NOMO-1 treated with dmso at 0.1 percent for 144 hours (cell line): ENCODE data around the gene CCER1.

Experiments
- DNase-seq: peaks from one replicate; lab custom pipeline; 2025; ENCODE audit not compliant: unreplicated experiment; lab: John Stamatoyannopoulos, UW

The CCER1 gene

GRCh38 chr12:90922145-90922627, 32.8 kb downstream of the CCER1 start:
- no peak for DNase-seq

- no peak for DNase-seq
These were observed 33.4 kb downstream of the CCER1 start for GRCh38 chr12:90921536-90921935.

- DNase-seq, result no peak
These were observed 34.8 kb downstream of the CCER1 start for GRCh38 chr12:90920222-90920621.

GRCh38 chr12:90917431-90917830, 37.5 kb downstream of the CCER1 start:
- no peak for DNase-seq

GRCh38 chr12:90916516-90916915, 38.5 kb downstream of the CCER1 start:
- DNase-seq, result no peak

GRCh38 chr12:90915353-90915752, 39.6 kb downstream of the CCER1 start:
- DNase-seq, result no peak

- no peak for DNase-seq
These were observed 44.0 kb downstream of the CCER1 start for GRCh38 chr12:90910958-90911357.

- no peak for DNase-seq
These were observed 45.8 kb downstream of the CCER1 start for GRCh38 chr12:90909069-90909770.

GRCh38 chr12:90908465-90908864, 46.5 kb downstream of the CCER1 start:
- no peak for DNase-seq

GRCh38 chr12:90905691-90906370, 49.1 kb downstream of the CCER1 start:
- no peak for DNase-seq

GRCh38 chr12:90902596-90902995, 52.4 kb downstream of the CCER1 start:
- no peak for DNase-seq
